HCT116 (cell line): ENCODE data around the gene MEP1A. TPM values are rescaled to one million over a fixed set of nuclear protein-coding genes. Genes with fewer than 3 reads are reported as not detected.

Experiments used
- ATAC-seq: fragments of 200-7000 bp; cut with Tn5 transposase; 2 replicates; pipeline ENCODE4 v1.9.1; 2020; ENCODE audit warnings: mild to moderate bottlenecking, moderate library complexity
- BruUV-seq: library from RNA; stranded (reverse); fragments of 400-500 nt; replicated peaks from 2 replicates; lab custom pipeline; 2021; lab: Mats Ljungman, UMichigan
- CTCF ChIA-PET: fragments of 300-600 bp; sonication (Branson Sonifier 250); formaldehyde crosslinking; loops from one replicate; lab custom pipeline; 2021; ENCODE audit warnings: antibody characterized with exemption; lab: Charles Lee
- POLR2A ChIA-PET: fragments of 300-600, 350-600 bp; sonication (Branson Sonifier 250); formaldehyde crosslinking; loops from one replicate; lab custom pipeline; 2021; ENCODE audit warnings: antibody characterized with exemption; lab: Charles Lee
- RAD21 ChIA-PET, 2 experiments: fragments of 300-600 bp; sonication (Branson Sonifier 250); formaldehyde crosslinking; loops; one replicate each; lab custom pipeline; 2023; ENCODE audit warnings: low total read pairs in 2 of 2; ENCODE audit not compliant: uncharacterized antibody in 2 of 2, unreplicated experiment in 2 of 2, low non-redundant PET in 1 of 2; lab: Charles Lee
- DNase-seq: peaks from one replicate; pipeline ENCODE4 v3.0.0-alpha.2; 2010; ENCODE audit warnings: low read depth, low spot score
- H2AFZ ChIP-seq: fragments of 200-600 bp; shearing (Covaris generic), sonication (generic); 2 replicates; pipeline ENCODE4 v1.6.1; 2017; ENCODE audit warnings: low read depth, mixed run types, mixed read lengths, antibody characterized with exemption, low read length; ENCODE audit not compliant: poor library complexity, severe bottlenecking
- H3K27ac ChIP-seq: 2 replicates; pipeline ENCODE4 v1.5.1; 2012; ENCODE audit warnings: low read depth, low read length
- H3K27me3 ChIP-seq: fragments of 200-600 bp; sonication (generic); 2 replicates; pipeline ENCODE4 v1.6.1; 2016; ENCODE audit warnings: mixed run types, low read length, mixed read lengths; ENCODE audit not compliant: insufficient read depth
- H3K36me3 ChIP-seq, 2 experiments: fragments of 200-500 bp in 1 of 2; fragments of 200-600 bp in 1 of 2; sonication (Bioruptor generic) in 1 of 2; sonication (generic) in 1 of 2; 2 replicates each; pipeline versions ENCODE4 v1.5.1 to v1.6.1; 2014 to 2016; ENCODE audit warnings: low read length in 2 of 2, inconsistent platforms in 1 of 2, mixed read lengths in 1 of 2, mixed run types in 1 of 2; ENCODE audit not compliant: insufficient read depth in 2 of 2, control insufficient read depth in 1 of 2
- H3K4me1 ChIP-seq, 2 experiments: fragments of 200-600 bp in 1 of 2; sonication (generic) in 1 of 2; 2 replicates each; pipeline versions ENCODE4 v1.5.1 to v1.6.1; 2012 to 2017; ENCODE audit warnings: low read length in 2 of 2, inconsistent platforms in 1 of 2, mild to moderate bottlenecking in 1 of 2, mixed read lengths in 1 of 2, mixed run types in 1 of 2, moderate library complexity in 1 of 2; ENCODE audit not compliant: insufficient read depth in 2 of 2, control insufficient read depth in 1 of 2
- H3K4me2 ChIP-seq: fragments of 200-600 bp; sonication (generic); 2 replicates; pipeline ENCODE4 v1.6.1; 2017; ENCODE audit warnings: mixed run types, low read length, mixed read lengths
- H3K4me3 ChIP-seq, 2 experiments: fragments of 200-600 bp in 1 of 2; sonication (generic) in 1 of 2; replicated peaks in 1 of 2; 2 replicates each; pipeline ENCODE4 v1.5.1; 2011 to 2016; ENCODE audit warnings: low read length in 2 of 2, control low read depth in 1 of 2, low read depth in 1 of 2, mild to moderate bottlenecking in 1 of 2, mixed read lengths in 1 of 2, mixed run types in 1 of 2
- H3K79me2 ChIP-seq: fragments of 200-600 bp; sonication (generic); 2 replicates; pipeline ENCODE4 v1.6.1; 2017; ENCODE audit warnings: mild to moderate bottlenecking, mixed run types, low read length, moderate library complexity, mixed read lengths; ENCODE audit not compliant: insufficient read depth
- H3K9ac ChIP-seq: fragments of 200-600 bp; sonication (generic); 2 replicates; pipeline ENCODE4 v1.6.1; 2016; ENCODE audit warnings: low read length, mixed read lengths
- H3K9me2 ChIP-seq: fragments of 200-600 bp; sonication (generic), shearing (Covaris generic); 2 replicates; pipeline ENCODE4 v1.6.1; 2017; ENCODE audit warnings: mixed run types, mild to moderate bottlenecking, moderate library complexity; ENCODE audit not compliant: insufficient read depth
- H3K9me3 ChIP-seq, 2 experiments: fragments of 200-500 bp in 1 of 2; fragments of 200-600 bp in 1 of 2; sonication (Bioruptor generic) in 1 of 2; sonication (generic) in 1 of 2; 2 replicates each; pipeline ENCODE4 v1.6.1; 2014 to 2017; ENCODE audit warnings: low read length in 2 of 2, mixed read lengths in 2 of 2, inconsistent platforms in 1 of 2, low read depth in 1 of 2, mild to moderate bottlenecking in 1 of 2, mixed run types in 1 of 2, moderate library complexity in 1 of 2; ENCODE audit not compliant: control insufficient read depth in 1 of 2, insufficient read depth in 1 of 2
- H4K20me1 ChIP-seq: fragments of 200-600 bp; sonication (generic), shearing (Covaris generic); 2 replicates; pipeline ENCODE4 v1.6.1; 2017; ENCODE audit warnings: mixed run types, mild to moderate bottlenecking, moderate library complexity; ENCODE audit not compliant: insufficient read depth
- CBX3 ChIP-seq: IDR thresholded peaks from 2 replicates; pipeline ENCODE4 v1.6.1; 2012; ENCODE audit warnings: low read depth
- EGR1 ChIP-seq: IDR thresholded peaks from 2 replicates; pipeline ENCODE4 v1.6.1; 2012; ENCODE audit warnings: low read depth
- EZH2 ChIP-seq: fragments of 200-600 bp; sonication (generic); IDR thresholded peaks from 2 replicates; pipeline ENCODE4 v1.6.1; 2017; ENCODE audit warnings: antibody characterized with exemption, mixed run types
- EZH2phosphoT487 ChIP-seq: fragments of 200-600 bp; IDR thresholded peaks from 2 replicates; pipeline ENCODE4 v1.6.1; 2018; ENCODE audit warnings: antibody characterized with exemption, borderline replicate concordance
- FOSL1 ChIP-seq: IDR thresholded peaks from 2 replicates; pipeline ENCODE4 v1.6.1; 2012; ENCODE audit warnings: low read depth
- JUND ChIP-seq: IDR thresholded peaks from 2 replicates; pipeline ENCODE4 v1.6.1; 2012
- MAX ChIP-seq: IDR thresholded peaks from 2 replicates; pipeline ENCODE4 v1.6.1; 2012
- POLR2A ChIP-seq: IDR thresholded peaks from 2 replicates; pipeline ENCODE4 v1.7.0; 2011; ENCODE audit warnings: borderline replicate concordance; ENCODE audit not compliant: insufficient read depth, insufficient read length; ENCODE audit errors: extremely low read depth
- POLR2AphosphoS5 ChIP-seq: IDR thresholded peaks from 2 replicates; pipeline ENCODE4 v1.6.1; 2011; ENCODE audit warnings: mild to moderate bottlenecking, low read depth, low read length, moderate library complexity
- REST ChIP-seq: IDR thresholded peaks from 2 replicates; pipeline ENCODE4 v1.6.1; 2012; ENCODE audit warnings: low read depth
- SIN3A ChIP-seq: IDR thresholded peaks from 2 replicates; pipeline ENCODE4 v1.6.1; 2012; ENCODE audit warnings: low read depth
- SRF ChIP-seq: IDR thresholded peaks from 2 replicates; pipeline ENCODE4 v1.6.1; 2012; ENCODE audit warnings: low read depth
- TCF7L2 ChIP-seq: IDR thresholded peaks from 2 replicates; pipeline ENCODE4 v1.7.0; 2011; ENCODE audit warnings: borderline replicate concordance, inconsistent platforms; ENCODE audit not compliant: insufficient read depth, insufficient read length; ENCODE audit errors: extremely low read depth
- ZBTB33 ChIP-seq: IDR thresholded peaks from 2 replicates; pipeline ENCODE4 v1.6.1; 2011; ENCODE audit warnings: mild to moderate bottlenecking, low read length, moderate library complexity; ENCODE audit not compliant: insufficient replicate concordance; ENCODE audit errors: extremely low read depth
- ZFX ChIP-seq: fragments of 450-650 bp; IDR thresholded peaks from 2 replicates; pipeline ENCODE4 v1.6.1; 2017
- ZNF274 ChIP-seq: fragments of 200-500 bp; sonication (Bioruptor generic); IDR thresholded peaks from 2 replicates; pipeline ENCODE4 v1.6.1; 2014; ENCODE audit warnings: mild to moderate bottlenecking, low read depth, low read length, inconsistent platforms
- intact Hi-C: fragments of 100-400 bp; cut with micrococcal nuclease; formaldehyde crosslinking; loops from 2 replicates; pipeline ENCODE4 v1.10.0; 2022
- total RNA-seq: library from RNA; stranded (reverse); gene quantifications from one replicate; pipeline ENCODE4 v1.2.1, GENCODE V29; 2021; ENCODE audit not compliant: unreplicated experiment

Gene MEP1A
- total RNA-seq, 1 experiment from 2014 or later: not detected

- Histone ChIP-seq H3K27ac (no peak overlapping the region), H2AFZ (no peak overlapping the region), H3K4me2 (no peak overlapping the region), H3K4me1 (no peaks in the 10 kb centered on the region), H3K79me2 (no peaks in the 10 kb centered on the region), H3K27me3 (no peaks in the 10 kb centered on the region), H3K36me3 (no peaks in the 10 kb centered on the region), H3K9me2 (no peaks in the 10 kb centered on the region; the same call in 1 of the 2 replicates), H3K9ac (no peak overlapping the region), H3K9me3 (no peaks in the 10 kb centered on the region), H3K4me3 (no peak overlapping the region), H4K20me1 (no peaks in the 10 kb centered on the region)
- ATAC-seq (no peak), DNase-seq (no peak)
- CTCF ChIA-PET: no interaction called here
- POLR2A ChIA-PET: no interaction called here
- RAD21 ChIA-PET: no interaction called here
- intact Hi-C loops: no loop called here
- no peak for TF ChIP-seq EZH2phosphoT487
- no peak for TF ChIP-seq POLR2AphosphoS5
- TF ChIP-seq SIN3A: no peak
- no peak for TF ChIP-seq JUND
- TF ChIP-seq FOSL1: no peak
- no peak for TF ChIP-seq CBX3
- TF ChIP-seq MAX: no peak
- no peak for TF ChIP-seq EZH2
- no peak for TF ChIP-seq SRF
- no peak for TF ChIP-seq TCF7L2
- BruUV-seq: no TSS peak
Observed at GRCh38 chr6:46882645-46883044, 89.5 kb downstream of the MEP1A start.

- intact Hi-C loops: no loop called here
- Histone ChIP-seq H3K27ac (no peak overlapping the region), H3K9me2 (no peaks in the 10 kb centered on the region), H3K36me3 (no peaks in the 10 kb centered on the region), H3K4me3 (no peak overlapping the region), H3K4me1 (no peaks in the 10 kb centered on the region), H3K79me2 (no peaks in the 10 kb centered on the region), H4K20me1 (no peaks in the 10 kb centered on the region), H3K4me2 (no peak overlapping the region), H3K9ac (no peak overlapping the region), H2AFZ (no peak overlapping the region), H3K9me3 (no peaks in the 10 kb centered on the region), H3K27me3 (no peaks in the 10 kb centered on the region)
- RAD21 ChIA-PET: no interaction called here
- no peak for DNase-seq
- no peak for ATAC-seq
- POLR2A ChIA-PET: no interaction called here
- no peak for TF ChIP-seq ZFX
- TF ChIP-seq ZBTB33: no peak
- no peak for TF ChIP-seq EGR1
- TF ChIP-seq POLR2AphosphoS5: no peak
- no peak for TF ChIP-seq ZNF274
- TF ChIP-seq EZH2: no peak
- no peak for TF ChIP-seq SIN3A
- TF ChIP-seq CBX3: no peak
- no peak for TF ChIP-seq REST
- TF ChIP-seq POLR2A: no peak
- CTCF ChIA-PET: no interaction called here
- no TSS peak for BruUV-seq
Observed at GRCh38 chr6:46888031-46888430, 94.8 kb downstream of the MEP1A start.
